Gastroesophageal sphincter (tissue), 3 donors: ENCODE data around the gene PIP5K1B.

Experiments
- EP300 ChIP-seq: sonication (generic); formaldehyde crosslinking; IDR thresholded peaks from one replicate; pipeline ENCODE4 v1.6.1; 2017; ENCODE audit warnings: antibody characterized with exemption, mild to moderate bottlenecking
- POLR2A ChIP-seq, 2 donors: fragments of 450-650 bp; IDR thresholded peaks; one replicate each; pipeline ENCODE4 v1.6.1; 2017; ENCODE audit warnings: antibody characterized with exemption in 2 of 2, mild to moderate bottlenecking in 2 of 2, moderate library complexity in 1 of 2
- POLR2AphosphoS5 ChIP-seq: sonication (generic); formaldehyde crosslinking; IDR thresholded peaks from one replicate; pipeline ENCODE4 v1.6.1; 2017; ENCODE audit warnings: antibody characterized with exemption
- TF ChIP-seq, protein P1 (sequence below), 4 experiments: fragments of 200-600 bp in 2 of 4; fragments of 450-650 bp in 2 of 4; sonication (generic) in 1 of 4; IDR thresholded peaks; one replicate each; pipeline ENCODE4 v1.5.1; 2017 to 2019; ENCODE audit warnings: antibody characterized with exemption in 4 of 4, mild to moderate bottlenecking in 2 of 4, moderate library complexity in 2 of 4

DNA sequence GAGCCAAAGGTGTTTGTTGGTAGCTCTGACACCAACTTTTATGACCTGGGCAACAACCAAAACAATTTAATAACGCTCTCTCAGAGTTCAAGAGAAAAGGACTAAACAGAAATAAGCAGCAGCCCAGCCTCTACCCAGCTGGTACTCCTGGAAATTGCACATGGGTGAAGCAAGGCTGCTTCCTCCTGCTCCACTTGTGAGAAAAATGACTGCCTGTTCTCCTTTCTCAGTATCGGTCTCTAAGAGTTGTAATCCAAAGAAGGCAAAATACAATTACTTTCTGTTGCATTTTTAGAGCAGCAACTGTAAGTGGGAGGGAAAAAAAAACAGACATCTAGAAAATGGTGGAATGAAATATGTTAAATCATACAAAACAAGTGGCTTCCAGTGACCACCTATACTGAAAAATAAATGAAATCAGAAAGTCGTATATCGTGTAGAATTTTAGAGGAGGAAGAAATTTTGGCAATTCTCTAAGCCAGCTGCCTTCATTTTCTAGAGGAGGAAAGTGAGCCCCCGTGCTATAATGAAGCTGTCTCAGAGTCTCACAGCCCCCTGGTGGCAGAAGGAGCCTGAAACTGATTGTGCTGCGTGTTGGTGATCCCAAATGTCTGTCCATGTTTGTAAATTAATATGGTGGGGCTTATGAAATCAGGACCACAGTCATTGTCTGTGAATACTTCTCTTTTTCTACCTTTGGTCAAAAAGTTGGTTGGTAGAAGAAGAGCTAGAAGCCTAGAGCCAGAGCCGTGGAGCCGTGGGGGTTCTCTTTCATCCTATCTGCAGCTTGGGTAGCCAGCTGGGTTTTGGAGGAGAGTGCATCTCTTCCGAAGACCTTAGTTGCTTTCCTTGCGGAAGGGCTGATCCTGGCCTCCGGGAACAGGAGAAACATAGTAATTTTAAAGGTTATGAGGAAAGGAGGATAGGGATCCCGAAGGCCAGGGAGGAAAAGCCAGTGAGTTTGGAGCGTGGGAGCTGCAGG is 139.9 kb downstream of the PIP5K1B start:
- TF ChIP-seq POLR2AphosphoS5 (no peak), POLR2A (IDR thresholded peaks at IDR 0.05) (no peak), EP300 (no peak)
- TF ChIP-seq, protein P1, sequence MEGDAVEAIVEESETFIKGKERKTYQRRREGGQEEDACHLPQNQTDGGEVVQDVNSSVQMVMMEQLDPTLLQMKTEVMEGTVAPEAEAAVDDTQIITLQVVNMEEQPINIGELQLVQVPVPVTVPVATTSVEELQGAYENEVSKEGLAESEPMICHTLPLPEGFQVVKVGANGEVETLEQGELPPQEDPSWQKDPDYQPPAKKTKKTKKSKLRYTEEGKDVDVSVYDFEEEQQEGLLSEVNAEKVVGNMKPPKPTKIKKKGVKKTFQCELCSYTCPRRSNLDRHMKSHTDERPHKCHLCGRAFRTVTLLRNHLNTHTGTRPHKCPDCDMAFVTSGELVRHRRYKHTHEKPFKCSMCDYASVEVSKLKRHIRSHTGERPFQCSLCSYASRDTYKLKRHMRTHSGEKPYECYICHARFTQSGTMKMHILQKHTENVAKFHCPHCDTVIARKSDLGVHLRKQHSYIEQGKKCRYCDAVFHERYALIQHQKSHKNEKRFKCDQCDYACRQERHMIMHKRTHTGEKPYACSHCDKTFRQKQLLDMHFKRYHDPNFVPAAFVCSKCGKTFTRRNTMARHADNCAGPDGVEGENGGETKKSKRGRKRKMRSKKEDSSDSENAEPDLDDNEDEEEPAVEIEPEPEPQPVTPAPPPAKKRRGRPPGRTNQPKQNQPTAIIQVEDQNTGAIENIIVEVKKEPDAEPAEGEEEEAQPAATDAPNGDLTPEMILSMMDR (IDR thresholded peaks at IDR 0.05) = peak in 3 of 4 experiments; percentile 28 to 51 (median 31)
